Liver (tissue), 9 donors: Measurements from ENCODE around the gene ACRV1. TPM values are rescaled to one million over a fixed set of nuclear protein-coding genes. Genes with fewer than 3 reads are reported as not detected.

Experiments
- DNase-seq: peaks from one replicate; pipeline ENCODE4 v3.0.0-alpha.2; 2017; ENCODE audit warnings: low spot score
- H3K27ac ChIP-seq, 2 donors: one replicate each; pipeline ENCODE4 v1.7.0; 2013; ENCODE audit warnings: inconsistent platforms in 2 of 2, low read length in 2 of 2, control low read depth in 1 of 2, low read depth in 1 of 2, mild to moderate bottlenecking in 1 of 2
- H3K27me3 ChIP-seq, 4 donors: one replicate each; pipeline versions ENCODE4 v1.6.1 to v1.7.0; 2013; ENCODE audit warnings: low read length in 3 of 4, inconsistent platforms in 1 of 4, mild to moderate bottlenecking in 1 of 4, moderate library complexity in 1 of 4; ENCODE audit not compliant: control insufficient read depth in 4 of 4, insufficient read depth in 4 of 4
- H3K36me3 ChIP-seq, 4 donors: one replicate each; pipeline versions ENCODE4 v1.6.1 to v1.7.0; 2013; ENCODE audit warnings: low read length in 3 of 4, mild to moderate bottlenecking in 3 of 4, low read depth in 1 of 4, moderate library complexity in 1 of 4; ENCODE audit not compliant: control insufficient read depth in 4 of 4, insufficient read depth in 3 of 4
- H3K4me1 ChIP-seq, 4 donors: one replicate each; pipeline versions ENCODE4 v1.6.1 to v1.7.0; 2013; ENCODE audit warnings: low read length in 3 of 4, mild to moderate bottlenecking in 3 of 4, moderate library complexity in 1 of 4; ENCODE audit not compliant: control insufficient read depth in 4 of 4, insufficient read depth in 4 of 4
- H3K4me3 ChIP-seq, 3 donors: one replicate each; pipeline versions ENCODE4 v1.6.1 to v1.7.0; 2013; ENCODE audit warnings: low read length in 3 of 3, control low read depth in 1 of 3, low read depth in 1 of 3, mild to moderate bottlenecking in 1 of 3
- H3K9ac ChIP-seq, 2 donors: one replicate each; pipeline ENCODE4 v1.7.0; 2013; ENCODE audit warnings: low read length in 2 of 2, mild to moderate bottlenecking in 2 of 2, moderate library complexity in 2 of 2, control low read depth in 1 of 2, low read depth in 1 of 2
- H3K9me3 ChIP-seq, 4 donors: one replicate each; pipeline versions ENCODE4 v1.6.1 to v1.7.0; 2013; ENCODE audit warnings: low read length in 3 of 4; ENCODE audit not compliant: control insufficient read depth in 4 of 4
- ATF3 ChIP-seq: IDR thresholded peaks from 2 replicates; pipeline ENCODE4 v1.6.1; 2016; ENCODE audit warnings: antibody characterized with exemption
- EGR1 ChIP-seq, 2 donors: IDR thresholded peaks; 2 replicates each; pipeline ENCODE4 v1.6.1; 2016 to 2018; ENCODE audit warnings: antibody characterized with exemption in 2 of 2, low read depth in 2 of 2
- FOXA1 ChIP-seq: IDR thresholded peaks from 2 replicates; pipeline ENCODE4 v1.6.1; 2016; ENCODE audit warnings: antibody characterized with exemption
- FOXA2 ChIP-seq: IDR thresholded peaks from 2 replicates; pipeline ENCODE4 v1.6.1; 2016; ENCODE audit warnings: antibody characterized with exemption
- GABPA ChIP-seq, 2 donors: IDR thresholded peaks in 1 of 2; conservative IDR thresholded peaks in 1 of 2; 2 replicates each; pipeline ENCODE4 v1.6.1; 2016; ENCODE audit warnings: antibody characterized with exemption in 2 of 2, mild to moderate bottlenecking in 1 of 2, moderate library complexity in 1 of 2
- HNF4A ChIP-seq, 2 donors: conservative IDR thresholded peaks; 2 replicates each; pipeline ENCODE4 v1.6.1; 2016; ENCODE audit warnings: antibody characterized with exemption in 2 of 2, mild to moderate bottlenecking in 2 of 2
- HNF4G ChIP-seq: IDR thresholded peaks from 2 replicates; pipeline ENCODE4 v1.6.1; 2016; ENCODE audit warnings: antibody characterized with exemption
- JUND ChIP-seq, 2 donors: IDR thresholded peaks; 2 replicates each; pipeline ENCODE4 v1.6.1; 2016; ENCODE audit warnings: antibody characterized with exemption in 2 of 2
- NR2F2 ChIP-seq: IDR thresholded peaks from 2 replicates; pipeline ENCODE4 v1.6.1; 2016; ENCODE audit warnings: antibody characterized with exemption
- RAD21 ChIP-seq, 2 donors: IDR thresholded peaks; 2 replicates each; pipeline ENCODE4 v1.6.1; 2016; ENCODE audit warnings: antibody characterized with exemption in 2 of 2, mild to moderate bottlenecking in 2 of 2
- RXRA ChIP-seq, 2 donors: IDR thresholded peaks; 2 replicates each; pipeline ENCODE4 v1.6.1; 2017 to 2018; ENCODE audit warnings: antibody characterized with exemption in 2 of 2, mild to moderate bottlenecking in 1 of 2
- SP1 ChIP-seq: IDR thresholded peaks from 2 replicates; pipeline ENCODE4 v1.6.1; 2018; ENCODE audit warnings: antibody characterized with exemption, mild to moderate bottlenecking
- TAF1 ChIP-seq: conservative IDR thresholded peaks from 2 replicates; pipeline ENCODE4 v1.6.1; 2016; ENCODE audit warnings: antibody characterized with exemption, mild to moderate bottlenecking
- YY1 ChIP-seq: IDR thresholded peaks from 2 replicates; pipeline ENCODE4 v1.6.1; 2016; ENCODE audit warnings: antibody characterized with exemption, mild to moderate bottlenecking
- WGBS: extraction: QIAGEN DNeasy Blood & Tissue Kit; methylation state at CpG from one replicate; pipeline ENCODE4 v1.1.7; 2013; 5-methylcytosine and 5-hydroxymethylcytosine counted together
- polyA plus RNA-seq, 2 donors: library from polyadenylated mRNA; stranded (reverse) in 1 of 2; unstranded in 1 of 2; fragments of 200-250 nt in 1 of 2; fragments of >200 nt in 1 of 2; fragmentation: Nextera tagmentation in 1 of 2; extraction: Ambion mirVana in 1 of 2; gene quantifications; one replicate each; pipeline versions ENCODE4 v1.2.1 to v1.2.3, GENCODE V29; 2013 to 2015
- total RNA-seq, 2 donors: library from RNA; depleted of rRNA; stranded (reverse); fragments of >200 nt; gene quantifications; one replicate each; pipeline ENCODE4 v1.2.3, GENCODE V29; 2014
- TF ChIP-seq, protein P1 (sequence below): fragments of 150-350 bp; IDR thresholded peaks from 2 replicates; pipeline ENCODE4 v1.5.1; 2017; ENCODE audit warnings: improper control_type of control experiment, low read depth, low read length; ENCODE audit not compliant: missing input control
- TF ChIP-seq, protein P2 (sequence below): IDR thresholded peaks from 2 replicates; pipeline ENCODE4 v1.6.1; 2016; ENCODE audit warnings: antibody characterized with exemption, mild to moderate bottlenecking
- TF ChIP-seq, protein P3 (sequence below): IDR thresholded peaks from 2 replicates; pipeline ENCODE4 v1.6.1; 2016; ENCODE audit warnings: antibody characterized with exemption
- TF ChIP-seq, protein P4 (sequence below): IDR thresholded peaks from 2 replicates; pipeline ENCODE4 v1.6.1; 2016; ENCODE audit warnings: antibody characterized with exemption
- donor health status: healthy.
- donor health status: healthy.
- donor health status: healthy.
- donor health status: healthy.
- donor health status: healthy.

ACRV1 gene
- total and polyA plus RNA-seq, 4 donors: not detected

GRCh38 chr11:125679397-125679796 lies 1.2 kb downstream of the ACRV1 start:
- H3K27me3 ChIP-seq: no peaks in the 10 kb centered on the region
- H3K4me3 ChIP-seq: no peak overlapping the region
- WGBS: 96% methylated on average over 4 of the region's 4 CpGs
- H3K9me3 ChIP-seq: no peaks in the 10 kb centered on the region
- H3K4me1 ChIP-seq: no peaks in the 10 kb centered on the region
- DNase-seq: no peak
- no peak overlapping the region for H3K9ac ChIP-seq
- no peak overlapping the region for H3K27ac ChIP-seq
- no peaks in the 10 kb centered on the region for H3K36me3 ChIP-seq
- TF ChIP-seq FOXA2: no peak
- TF ChIP-seq HNF4G: no peak
- TF ChIP-seq, protein P1, sequence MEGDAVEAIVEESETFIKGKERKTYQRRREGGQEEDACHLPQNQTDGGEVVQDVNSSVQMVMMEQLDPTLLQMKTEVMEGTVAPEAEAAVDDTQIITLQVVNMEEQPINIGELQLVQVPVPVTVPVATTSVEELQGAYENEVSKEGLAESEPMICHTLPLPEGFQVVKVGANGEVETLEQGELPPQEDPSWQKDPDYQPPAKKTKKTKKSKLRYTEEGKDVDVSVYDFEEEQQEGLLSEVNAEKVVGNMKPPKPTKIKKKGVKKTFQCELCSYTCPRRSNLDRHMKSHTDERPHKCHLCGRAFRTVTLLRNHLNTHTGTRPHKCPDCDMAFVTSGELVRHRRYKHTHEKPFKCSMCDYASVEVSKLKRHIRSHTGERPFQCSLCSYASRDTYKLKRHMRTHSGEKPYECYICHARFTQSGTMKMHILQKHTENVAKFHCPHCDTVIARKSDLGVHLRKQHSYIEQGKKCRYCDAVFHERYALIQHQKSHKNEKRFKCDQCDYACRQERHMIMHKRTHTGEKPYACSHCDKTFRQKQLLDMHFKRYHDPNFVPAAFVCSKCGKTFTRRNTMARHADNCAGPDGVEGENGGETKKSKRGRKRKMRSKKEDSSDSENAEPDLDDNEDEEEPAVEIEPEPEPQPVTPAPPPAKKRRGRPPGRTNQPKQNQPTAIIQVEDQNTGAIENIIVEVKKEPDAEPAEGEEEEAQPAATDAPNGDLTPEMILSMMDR: no peak
- TF ChIP-seq FOXA1: no peak
- TF ChIP-seq, protein P2, sequence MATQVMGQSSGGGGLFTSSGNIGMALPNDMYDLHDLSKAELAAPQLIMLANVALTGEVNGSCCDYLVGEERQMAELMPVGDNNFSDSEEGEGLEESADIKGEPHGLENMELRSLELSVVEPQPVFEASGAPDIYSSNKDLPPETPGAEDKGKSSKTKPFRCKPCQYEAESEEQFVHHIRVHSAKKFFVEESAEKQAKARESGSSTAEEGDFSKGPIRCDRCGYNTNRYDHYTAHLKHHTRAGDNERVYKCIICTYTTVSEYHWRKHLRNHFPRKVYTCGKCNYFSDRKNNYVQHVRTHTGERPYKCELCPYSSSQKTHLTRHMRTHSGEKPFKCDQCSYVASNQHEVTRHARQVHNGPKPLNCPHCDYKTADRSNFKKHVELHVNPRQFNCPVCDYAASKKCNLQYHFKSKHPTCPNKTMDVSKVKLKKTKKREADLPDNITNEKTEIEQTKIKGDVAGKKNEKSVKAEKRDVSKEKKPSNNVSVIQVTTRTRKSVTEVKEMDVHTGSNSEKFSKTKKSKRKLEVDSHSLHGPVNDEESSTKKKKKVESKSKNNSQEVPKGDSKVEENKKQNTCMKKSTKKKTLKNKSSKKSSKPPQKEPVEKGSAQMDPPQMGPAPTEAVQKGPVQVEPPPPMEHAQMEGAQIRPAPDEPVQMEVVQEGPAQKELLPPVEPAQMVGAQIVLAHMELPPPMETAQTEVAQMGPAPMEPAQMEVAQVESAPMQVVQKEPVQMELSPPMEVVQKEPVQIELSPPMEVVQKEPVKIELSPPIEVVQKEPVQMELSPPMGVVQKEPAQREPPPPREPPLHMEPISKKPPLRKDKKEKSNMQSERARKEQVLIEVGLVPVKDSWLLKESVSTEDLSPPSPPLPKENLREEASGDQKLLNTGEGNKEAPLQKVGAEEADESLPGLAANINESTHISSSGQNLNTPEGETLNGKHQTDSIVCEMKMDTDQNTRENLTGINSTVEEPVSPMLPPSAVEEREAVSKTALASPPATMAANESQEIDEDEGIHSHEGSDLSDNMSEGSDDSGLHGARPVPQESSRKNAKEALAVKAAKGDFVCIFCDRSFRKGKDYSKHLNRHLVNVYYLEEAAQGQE: no peak
- no peak for TF ChIP-seq HNF4A (conservative IDR thresholded peaks at IDR 0.05)
- TF ChIP-seq EGR1 (IDR thresholded peaks at IDR 0.05; ENCODE audit: low read depth in 2 of 2): no peak
- TF ChIP-seq TAF1: no peak
- TF ChIP-seq NR2F2: no peak
- no peak for TF ChIP-seq RAD21 (IDR thresholded peaks at IDR 0.05)
- no peak for TF ChIP-seq SP1
- TF ChIP-seq, protein P3, sequence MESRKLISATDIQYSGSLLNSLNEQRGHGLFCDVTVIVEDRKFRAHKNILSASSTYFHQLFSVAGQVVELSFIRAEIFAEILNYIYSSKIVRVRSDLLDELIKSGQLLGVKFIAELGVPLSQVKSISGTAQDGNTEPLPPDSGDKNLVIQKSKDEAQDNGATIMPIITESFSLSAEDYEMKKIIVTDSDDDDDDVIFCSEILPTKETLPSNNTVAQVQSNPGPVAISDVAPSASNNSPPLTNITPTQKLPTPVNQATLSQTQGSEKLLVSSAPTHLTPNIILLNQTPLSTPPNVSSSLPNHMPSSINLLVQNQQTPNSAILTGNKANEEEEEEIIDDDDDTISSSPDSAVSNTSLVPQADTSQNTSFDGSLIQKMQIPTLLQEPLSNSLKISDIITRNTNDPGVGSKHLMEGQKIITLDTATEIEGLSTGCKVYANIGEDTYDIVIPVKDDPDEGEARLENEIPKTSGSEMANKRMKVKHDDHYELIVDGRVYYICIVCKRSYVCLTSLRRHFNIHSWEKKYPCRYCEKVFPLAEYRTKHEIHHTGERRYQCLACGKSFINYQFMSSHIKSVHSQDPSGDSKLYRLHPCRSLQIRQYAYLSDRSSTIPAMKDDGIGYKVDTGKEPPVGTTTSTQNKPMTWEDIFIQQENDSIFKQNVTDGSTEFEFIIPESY: no peak
- no peak for TF ChIP-seq GABPA (IDR thresholded peaks at IDR 0.05 in 1 of 2, conservative IDR thresholded peaks at IDR 0.05 in 1 of 2)
- no peak for TF ChIP-seq RXRA (IDR thresholded peaks at IDR 0.05)
- TF ChIP-seq YY1: no peak
- TF ChIP-seq JUND (IDR thresholded peaks at IDR 0.05): no peak
- no peak for TF ChIP-seq ATF3
- TF ChIP-seq, protein P4, sequence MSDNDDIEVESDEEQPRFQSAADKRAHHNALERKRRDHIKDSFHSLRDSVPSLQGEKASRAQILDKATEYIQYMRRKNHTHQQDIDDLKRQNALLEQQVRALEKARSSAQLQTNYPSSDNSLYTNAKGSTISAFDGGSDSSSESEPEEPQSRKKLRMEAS: no peak
